ENCODE data around the gene MRPL12. TPM values are rescaled to one million over a fixed set of nuclear protein-coding genes. Genes with fewer than 3 reads are reported as not detected.

Gene MRPL12
- total and polyA plus RNA-seq, 2 experiments from 2014 or later, result 50.9 to 153 TPM

DNA sequence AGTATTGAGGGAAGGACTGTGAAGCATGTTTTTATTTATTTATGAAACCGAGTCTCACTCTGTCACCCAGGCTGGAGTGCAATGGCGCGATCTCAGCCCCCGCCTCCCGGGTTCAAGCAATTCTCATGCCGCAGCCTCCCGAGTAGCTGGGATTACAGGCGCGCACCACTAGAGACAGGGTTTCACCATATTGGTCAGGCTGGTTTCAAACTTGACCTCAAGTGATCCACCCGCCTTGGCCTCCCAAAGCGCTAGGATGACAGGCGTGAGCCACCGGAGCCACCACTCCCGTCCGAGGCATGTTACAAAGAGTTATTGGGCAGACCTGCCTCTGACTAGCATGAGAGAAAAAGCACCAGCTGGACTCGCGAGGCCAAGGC lies 3.1 kb downstream of the MRPL12 start:
- no peak for DNase-seq (ENCODE audit: low spot score)
- no peaks in the 10 kb centered on the region for H3K27me3 ChIP-seq (ENCODE audit: insufficient read depth)
- H3F3A ChIP-seq (replicated peaks; ENCODE audit: low read depth), result peaks cover 45% of the 10 kb centered on the region
- no peak overlapping the region for H3K4me3 ChIP-seq
- no peaks in the 10 kb centered on the region for H3K9me2 ChIP-seq (ENCODE audit: insufficient read depth)
- peaks cover 23% of the 10 kb centered on the region for H3K4me1 Mint-ChIP-seq
- peaks cover 21% of the 10 kb centered on the region for H3K4me1 ChIP-seq (ENCODE audit: insufficient read depth)
- no peak overlapping the region for H3K27ac ChIP-seq (ENCODE audit: low read depth)
- no peaks in the 10 kb centered on the region for H3K9me3 Mint-ChIP-seq
- H3K36me3 Mint-ChIP-seq (ENCODE audit: low read depth), result peaks cover 50% of the 10 kb centered on the region
- H3K36me3 ChIP-seq (ENCODE audit: insufficient read depth), result peaks cover 7% of the 10 kb centered on the region
- peaks cover 8% of the 10 kb centered on the region for H4K20me1 ChIP-seq (replicated peaks; ENCODE audit: insufficient read depth)
- H3K27ac Mint-ChIP-seq, result no peak overlapping the region
- peaks cover 27% of the 10 kb centered on the region for H3K27me3 Mint-ChIP-seq (ENCODE audit: insufficient read depth, low read depth, poor library complexity)
- H2AFZ ChIP-seq, result no peak overlapping the region
- no peak for TF ChIP-seq CTCF (conservative IDR thresholded peaks at IDR 0.05; ENCODE audit: low read depth in 2 of 2)
- TF ChIP-seq EZH2 (IDR thresholded peaks at IDR 0.05; ENCODE audit: low read depth, unreplicated experiment), result no peak
- no peak for TF ChIP-seq ZNF114 (CRISPR knock-in tag; IDR thresholded peaks at IDR 0.05)
- no peak for TF ChIP-seq EZH2phosphoT487 (IDR thresholded peaks at IDR 0.05; ENCODE audit: unreplicated experiment)
- TF ChIP-seq NANOG (IDR thresholded peaks at IDR 0.05; ENCODE audit: borderline replicate concordance), result no peak
- TF ChIP-seq CREB1 (CRISPR knock-in tag; IDR thresholded peaks at IDR 0.05; ENCODE audit: low read depth), result no peak
- ATAC-seq, result no peak
- peaks cover 31% of the 10 kb centered on the region for H3K79me2 ChIP-seq (replicated peaks; ENCODE audit: insufficient read depth)
- no peak overlapping the region for H3K4me2 ChIP-seq
- peak overlapping the region; percentile 46; the same call in 1 of the 3 replicates for H3K4me3 Mint-ChIP-seq

DNA sequence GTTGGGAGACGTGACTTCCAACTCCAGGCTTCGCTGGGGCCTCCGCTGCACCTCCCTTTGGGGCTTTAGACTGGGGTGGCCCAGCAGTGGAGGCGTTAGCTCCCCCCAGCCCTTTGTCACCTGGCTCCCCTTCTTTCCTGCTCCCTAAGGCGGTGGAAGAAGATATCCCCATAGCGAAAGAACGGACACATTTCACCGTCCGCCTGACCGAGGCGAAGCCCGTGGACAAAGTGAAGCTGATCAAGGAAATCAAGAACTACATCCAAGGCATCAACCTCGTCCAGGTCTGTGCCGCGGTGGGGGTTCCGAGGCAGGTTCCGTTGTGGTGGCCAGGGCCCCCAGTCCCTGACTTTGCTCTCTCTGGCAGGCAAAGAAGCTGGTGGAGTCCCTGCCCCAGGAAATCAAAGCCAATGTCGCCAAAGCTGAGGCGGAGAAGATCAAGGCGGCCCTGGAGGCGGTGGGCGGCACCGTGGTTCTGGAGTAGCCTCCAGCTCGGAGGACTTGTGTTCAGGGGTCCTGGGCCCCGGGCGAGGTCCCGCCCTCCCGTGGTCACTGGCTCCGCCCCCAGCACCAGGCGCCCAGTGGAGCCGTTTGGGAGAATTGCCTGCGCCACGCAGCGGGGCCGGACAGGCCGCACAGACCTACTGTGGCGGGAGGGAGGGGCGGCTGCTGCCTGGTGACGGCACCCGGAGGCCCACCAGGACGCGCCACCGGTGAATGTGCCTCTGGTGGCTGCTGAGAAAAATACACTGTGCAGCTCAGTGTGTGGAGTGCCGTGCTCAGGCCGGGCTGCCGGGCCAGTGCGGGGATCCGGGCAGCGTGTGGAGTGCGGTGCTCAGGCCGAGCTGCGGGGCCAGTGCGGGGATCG lies 3.8 kb downstream of the MRPL12 start:
- no peak overlapping the region for H3K27ac Mint-ChIP-seq
- H3K4me1 Mint-ChIP-seq, result peaks cover 23% of the 10 kb centered on the region
- no peaks in the 10 kb centered on the region for H3K9me3 Mint-ChIP-seq
- ATAC-seq (no peak), DNase-seq (ENCODE audit: low spot score) (no peak)
- H3K4me3 ChIP-seq, result no peak overlapping the region
- H3K27ac ChIP-seq (ENCODE audit: low read depth), result no peak overlapping the region; the same call in 1 of the 2 replicates
- no peak overlapping the region for H3K4me2 ChIP-seq
- no peak overlapping the region; the same call in 2 of the 3 replicates for H3K4me3 Mint-ChIP-seq
- H3K36me3 Mint-ChIP-seq (ENCODE audit: low read depth), result peaks cover 46% of the 10 kb centered on the region
- peaks cover 29% of the 10 kb centered on the region for H3K27me3 Mint-ChIP-seq (ENCODE audit: insufficient read depth, low read depth, poor library complexity)
- peaks cover 3% of the 10 kb centered on the region for H4K20me1 ChIP-seq (replicated peaks; ENCODE audit: insufficient read depth)
- TF ChIP-seq JUNB (IDR thresholded peaks at IDR 0.05; ENCODE audit: unreplicated experiment) (no peak), CREB1 (CRISPR knock-in tag; IDR thresholded peaks at IDR 0.05; ENCODE audit: low read depth) (no peak)
- peaks cover 24% of the 10 kb centered on the region for H3K79me2 ChIP-seq (replicated peaks; ENCODE audit: insufficient read depth)
- H3F3A ChIP-seq (replicated peaks; ENCODE audit: low read depth), result peaks cover 42% of the 10 kb centered on the region
- no peak overlapping the region for H2AFZ ChIP-seq
- H3K36me3 ChIP-seq (ENCODE audit: insufficient read depth), result peaks cover 7% of the 10 kb centered on the region
- H3K27me3 ChIP-seq (ENCODE audit: insufficient read depth), result no peaks in the 10 kb centered on the region
- H3K4me1 ChIP-seq (ENCODE audit: insufficient read depth), result peaks cover 22% of the 10 kb centered on the region
- H3K9me2 ChIP-seq (ENCODE audit: insufficient read depth), result no peaks in the 10 kb centered on the region

Data from GM23338 (cell line).